Sigmoid colon (tissue), 7 donors: ENCODE results near the gene ADAMTSL2. TPM values are rescaled to one million over a fixed set of nuclear protein-coding genes. Genes with fewer than 3 reads are reported as not detected.

Experiments used
- DNase-seq: peaks from one replicate; pipeline ENCODE4 v3.0.0-alpha.2; 2019
- H3K27ac ChIP-seq, 4 donors: fragments of 200-600 bp; sonication (generic); one replicate each; pipeline ENCODE4 v1.5.1; 2016 to 2019; ENCODE audit warnings: mild to moderate bottlenecking in 1 of 4
- H3K27me3 ChIP-seq, 3 donors: fragments of 200-600 bp; sonication (generic); one replicate each; pipeline ENCODE4 v1.5.1; 2019; ENCODE audit warnings: mild to moderate bottlenecking in 1 of 3
- H3K36me3 ChIP-seq, 4 donors: fragments of 200-600 bp; sonication (generic); one replicate each; pipeline ENCODE4 v1.5.1; 2016 to 2019
- H3K4me1 ChIP-seq, 4 donors: fragments of 200-600 bp; sonication (generic); one replicate each; pipeline ENCODE4 v1.5.1; 2017 to 2019
- H3K4me3 ChIP-seq, 4 donors: fragments of 200-600 bp; sonication (generic); one replicate each; pipeline ENCODE4 v1.5.1; 2017 to 2019; ENCODE audit warnings: mild to moderate bottlenecking in 2 of 4, moderate library complexity in 1 of 4
- H3K9me3 ChIP-seq, 4 donors: fragments of 200-600 bp in 3 of 4; sonication (generic) in 3 of 4; one replicate each; pipeline versions ENCODE4 v1.5.1 to v1.6.1; 2013 to 2019
- CTCF ChIP-seq, 4 experiments: fragments of 450-650 bp in 3 of 4; fragments of 200-600 bp in 1 of 4; IDR thresholded peaks; one replicate each; pipeline ENCODE4 v1.5.1; 2016 to 2019; ENCODE audit warnings: antibody characterized with exemption in 4 of 4, mild to moderate bottlenecking in 3 of 4, moderate library complexity in 2 of 4
- EP300 ChIP-seq, 4 donors: sonication (generic); formaldehyde crosslinking; IDR thresholded peaks; one replicate each; pipeline ENCODE4 v1.6.1; 2017; ENCODE audit warnings: antibody characterized with exemption in 4 of 4
- POLR2A ChIP-seq, 2 donors: fragments of 450-650 bp; IDR thresholded peaks; one replicate each; pipeline ENCODE4 v1.6.1; 2016; ENCODE audit warnings: antibody characterized with exemption in 2 of 2, mild to moderate bottlenecking in 2 of 2, moderate library complexity in 2 of 2
- POLR2AphosphoS5 ChIP-seq, 4 donors: sonication (generic); formaldehyde crosslinking; IDR thresholded peaks; one replicate each; pipeline ENCODE4 v1.6.1; 2017; ENCODE audit warnings: antibody characterized with exemption in 4 of 4
- WGBS, 2 donors: extraction: QIAGEN DNeasy Blood & Tissue Kit; methylation state at CpG; one replicate each; pipeline ENCODE4 v1.1.7; 2013; 5-methylcytosine and 5-hydroxymethylcytosine counted together
- intact Hi-C: fragments of 100-400 bp; cut with DNase I; formaldehyde crosslinking; loops from one replicate; pipeline ENCODE4 v1.15.1; 2023
- polyA plus RNA-seq, 3 donors: library from polyadenylated mRNA; stranded (reverse); fragments of 200-250 nt; gene quantifications; one replicate each; pipeline ENCODE4 v1.2.3, GENCODE V29; 2013
- total RNA-seq, 4 donors: library from RNA; depleted of rRNA; stranded (reverse); fragments of >200 nt; gene quantifications; one replicate each; pipeline ENCODE4 v1.1.0, GENCODE V29; 2016
- donor health status: healthy with polysubstance abuse.
- donor health status: Bipolar disorder and iron deficiency.
- donor health status: healthy.

ADAMTSL2 gene
- total and polyA plus RNA-seq, 7 donors = 0.33 to 4.2 (median 0.81) TPM

GRCh38 chr9:133509179-133510083 is 25.1 kb upstream of the ADAMTSL2 start:
- H3K27me3 ChIP-seq = no peaks in the 10 kb centered on the region
- no peaks in the 10 kb centered on the region for H3K36me3 ChIP-seq
- intact Hi-C loops = no loop called here
- WGBS, 2 donors = 3 to 6% methylated on average over 26 of the region's 26 CpGs
- no peak overlapping the region for H3K4me3 ChIP-seq
- TF ChIP-seq EP300 (IDR thresholded peaks at IDR 0.05) = no peak
- TF ChIP-seq POLR2A (IDR thresholded peaks at IDR 0.05) = no peak
- no peak for TF ChIP-seq CTCF (IDR thresholded peaks at IDR 0.05)
- H3K9me3 ChIP-seq = no peaks in the 10 kb centered on the region
- peaks cover 0 to 14% (median 11%) of the 10 kb centered on the region in 4 donors for H3K4me1 ChIP-seq
- no peak for DNase-seq
- no peak overlapping the region for H3K27ac ChIP-seq

GRCh38 chr9:133510926-133511505 is 23.5 kb upstream of the ADAMTSL2 start:
- peaks cover 0 to 12% (median 7%) of the 10 kb centered on the region in 3 donors for H3K27me3 ChIP-seq
- intact Hi-C loops = no loop called here
- TF ChIP-seq POLR2A (IDR thresholded peaks at IDR 0.05) = no peak
- no peak for TF ChIP-seq EP300 (IDR thresholded peaks at IDR 0.05)
- no peak for TF ChIP-seq POLR2AphosphoS5 (IDR thresholded peaks at IDR 0.05)
- no peak for TF ChIP-seq CTCF (IDR thresholded peaks at IDR 0.05)

GRCh38 chr9:133511607-133512006 is 22.9 kb upstream of the ADAMTSL2 start:
- H3K36me3 ChIP-seq = no peaks in the 10 kb centered on the region
- no peak overlapping the region for H3K27ac ChIP-seq
- intact Hi-C loops = no loop called here
- TF ChIP-seq POLR2AphosphoS5 (IDR thresholded peaks at IDR 0.05) = no peak
- no peak for TF ChIP-seq EP300 (IDR thresholded peaks at IDR 0.05)
- no peak for TF ChIP-seq POLR2A (IDR thresholded peaks at IDR 0.05)
- no peak for TF ChIP-seq CTCF (IDR thresholded peaks at IDR 0.05)
- DNase-seq = no peak
- peaks cover 0 to 12% (median 7%) of the 10 kb centered on the region in 3 donors for H3K27me3 ChIP-seq
- 87 to 89% methylated on average over 10 of the region's 10 CpGs for WGBS, 2 donors
- H3K4me1 ChIP-seq = peaks cover 0 to 17% (median 13%) of the 10 kb centered on the region in 4 donors
- H3K4me3 ChIP-seq = no peak overlapping the region
- no peaks in the 10 kb centered on the region for H3K9me3 ChIP-seq

More at GRCh38 chr9:133510926-133511505, 23.5 kb upstream of the ADAMTSL2 start:
- Histone ChIP-seq H3K4me1 (peaks cover 0 to 17% (median 13%) of the 10 kb centered on the region in 4 donors), H3K4me3 (no peak overlapping the region), H3K36me3 (no peaks in the 10 kb centered on the region), H3K9me3 (no peaks in the 10 kb centered on the region), H3K27ac (no peak overlapping the region)
- 88 to 90% methylated on average over 27 of the region's 27 CpGs for WGBS, 2 donors
- DNase-seq = no peak

- TF ChIP-seq POLR2AphosphoS5 (IDR thresholded peaks at IDR 0.05) = no peak
- Histone ChIP-seq H3K27me3 (peaks cover 0 to 12% (median 7%) of the 10 kb centered on the region in 3 donors), H3K4me1 (peaks cover 0 to 17% (median 13%) of the 10 kb centered on the region in 4 donors), H3K4me3 (no peak overlapping the region), H3K27ac (no peak overlapping the region), H3K36me3 (no peaks in the 10 kb centered on the region), H3K9me3 (no peaks in the 10 kb centered on the region)
- 90 to 92% methylated on average over 19 of the region's 19 CpGs for WGBS, 2 donors
- DNase-seq = no peak
- intact Hi-C loops = no loop called here
Measured at GRCh38 chr9:133512253-133513213, 22.0 kb upstream of the ADAMTSL2 start.
